K562 (cell line): ENCODE results near the gene EVPL. TPM values are rescaled to one million over a fixed set of nuclear protein-coding genes. Genes with fewer than 3 reads are reported as not detected.

ENCODE experiments used
- AFF4 ChIP-seq: sonication (generic); formaldehyde crosslinking; IDR thresholded peaks from 2 replicates; pipeline ENCODE4 v1.8.0; 2023; ENCODE audit warnings: mild to moderate bottlenecking, missing genetic modification reagents
- ELK1 ChIP-seq: sonication (generic); formaldehyde crosslinking; IDR thresholded peaks from 2 replicates; pipeline ENCODE4 v1.8.1; 2022; ENCODE audit warnings: missing genetic modification reagents
- GTF2A2 ChIP-seq: IDR thresholded peaks from 2 replicates; pipeline ENCODE4 v1.6.1; 2016; ENCODE audit warnings: mild to moderate bottlenecking, missing genetic modification characterization, missing compliant biosample characterization
- HOXB6 ChIP-seq: fragments of 250-450 bp; sonication (Bioruptor Pico); IDR thresholded peaks from 2 replicates; pipeline ENCODE4 v1.5.1; 2022; ENCODE audit warnings: mild to moderate bottlenecking, borderline replicate concordance
- JUND ChIP-seq, 2 experiments: IDR thresholded peaks; 2 replicates in 1 of 2; 3 replicates in 1 of 2; pipeline ENCODE4 v1.6.1; 2011; ENCODE audit warnings: borderline replicate concordance in 2 of 2, low read depth in 2 of 2, low read length in 2 of 2, improper control_type of control experiment in 1 of 2, missing biosample characterization in 1 of 2, missing genetic modification characterization in 1 of 2, missing genetic modification reagents in 1 of 2
- MCM2 ChIP-seq: fragments of 450-650 bp; IDR thresholded peaks from 2 replicates; pipeline ENCODE4 v1.6.1; 2017; ENCODE audit warnings: low read depth, mild to moderate bottlenecking
- MYNN ChIP-seq, 2 experiments: sonication (generic); formaldehyde crosslinking in 1 of 2; IDR thresholded peaks; 2 replicates each; pipeline versions ENCODE4 v1.5.0 to v1.6.1; 2016 to 2020; ENCODE audit warnings: antibody characterized with exemption in 1 of 2, missing genetic modification reagents in 1 of 2
- NR1H2 ChIP-seq: sonication (generic); formaldehyde crosslinking; IDR thresholded peaks from 2 replicates; pipeline ENCODE4 v1.4.0; 2020; ENCODE audit warnings: mild to moderate bottlenecking, missing genetic modification reagents
- PURB ChIP-seq: sonication (generic); formaldehyde crosslinking; IDR thresholded peaks from 2 replicates; pipeline ENCODE4 v1.9.0; 2021; ENCODE audit warnings: low read depth, mild to moderate bottlenecking, missing genetic modification reagents
- SIX5 ChIP-seq, 2 experiments: IDR thresholded peaks; 2 replicates each; pipeline ENCODE4 v1.6.1; 2011; ENCODE audit warnings: low read length in 2 of 2, borderline replicate concordance in 1 of 2, low read depth in 1 of 2, mild to moderate bottlenecking in 1 of 2, moderate library complexity in 1 of 2; ENCODE audit not compliant: insufficient read depth in 1 of 2
- SNIP1 ChIP-seq: fragments of 450-650 bp; IDR thresholded peaks from 2 replicates; pipeline ENCODE4 v1.7.1; 2017; ENCODE audit warnings: low read depth, mild to moderate bottlenecking
- TBP ChIP-seq: optimal IDR thresholded peaks from 2 replicates; pipeline ENCODE3; 2011; ENCODE audit warnings: low read depth, low read length, improper control_type of control experiment
- ZBTB2 ChIP-seq: fragments of 450-650 bp; IDR thresholded peaks from 2 replicates; pipeline ENCODE4 v1.6.1; 2016; ENCODE audit warnings: antibody characterized with exemption
- ZNF253 ChIP-seq: fragments of 250-450 bp; sonication (Bioruptor Pico); conservative IDR thresholded peaks from 2 replicates; pipeline ENCODE4 v1.6.1; 2021; ENCODE audit warnings: mild to moderate bottlenecking
- ZNF263 ChIP-seq: sonication (generic); formaldehyde crosslinking; IDR thresholded peaks from 2 replicates; pipeline ENCODE4 v1.8.0; 2022; ENCODE audit warnings: mild to moderate bottlenecking, missing genetic modification reagents, borderline replicate concordance
- ZNF395 ChIP-seq: fragments of 200-800 bp; sonication (Bioruptor generic); IDR thresholded peaks from 2 replicates; pipeline ENCODE4 v1.6.1; 2017; ENCODE audit warnings: missing genetic modification characterization, missing compliant biosample characterization
- ZNF511 ChIP-seq: sonication (generic); formaldehyde crosslinking; IDR thresholded peaks from 2 replicates; pipeline ENCODE4 v1.8.0; 2022; ENCODE audit warnings: mild to moderate bottlenecking, missing genetic modification reagents
- polyA plus RNA-seq, 8 experiments: library from polyadenylated mRNA; depleted of rRNA in 4 of 8; stranded (reverse) in 5 of 8; unstranded in 3 of 8; fragments of >200 nt; fragmentation: Nextera tagmentation in 2 of 8; fragmentation: Illumina TruSeq in 1 of 8; extraction: Ambion mirVana in 2 of 8; extraction: Trizol in 1 of 8; gene quantifications; 2 replicates each; pipeline versions ENCODE4 v1.2.1 to v1.2.3, GENCODE V29; 2011 to 2014; ENCODE audit warnings: inconsistent platforms in 1 of 8, missing spikeins in 1 of 8
- total RNA-seq, 7 experiments: library from RNA; depleted of rRNA in 6 of 7; stranded (reverse); fragments of >200 nt in 6 of 7; fragmentation: Illumina TruSeq in 2 of 7; extraction: Trizol in 2 of 7; gene quantifications; 2 replicates each; pipeline versions ENCODE4 v1.2.1 to v1.2.3, GENCODE V29; 2011 to 2021; ENCODE audit warnings: low replicate concordance in 1 of 7

Gene EVPL
- total and polyA plus RNA-seq, 9 of the 15 experiments (the other 6 are each of a cell fraction or from before 2014, with no cell fraction given), result 0.08 to 0.18 (median 0.16) TPM; not detected in 5

GRCh38 chr17:76072148-76072858 is 45.2 kb upstream of the EVPL start, which contains the start of gene SRP68 (continued):
- TF ChIP-seq AFF4, result peak; percentile 95; the same call in 1 of the 2 replicates
- TF ChIP-seq MCM2, result no peak
- no peak for TF ChIP-seq ZNF395 (CRISPR knock-in tag)
- no peak for TF ChIP-seq HOXB6 (CRISPR knock-in tag)
- peak; percentile 71; the same call in 1 of the 2 replicates for TF ChIP-seq ZNF511 (CRISPR knock-in tag)
- no peak for TF ChIP-seq PURB
- no peak for TF ChIP-seq SIX5 (IDR thresholded peaks at IDR 0.05; ENCODE audit: borderline replicate concordance in 1 of 2, insufficient read depth in 1 of 2, low read depth in 1 of 2, low read length in 2 of 2)
- no peak for TF ChIP-seq GTF2A2 (tag)
- 0 out of 2 replicates have a peak, but pooled peaks have one; percentile 38 for TF ChIP-seq ZNF263 (CRISPR knock-in tag)
- TF ChIP-seq TBP, result peak; percentile 89
- no peak for TF ChIP-seq ELK1 (CRISPR knock-in tag)
- TF ChIP-seq MYNN (IDR thresholded peaks at IDR 0.05), result no peak
- TF ChIP-seq MYNN (CRISPR knock-in tag; IDR thresholded peaks at IDR 0.05), result no peak
- TF ChIP-seq JUND (IDR thresholded peaks at IDR 0.05; ENCODE audit: borderline replicate concordance, low read depth, low read length), result peak; percentile 35; the same call in 1 of the 2 replicates
- TF ChIP-seq JUND (tag; IDR thresholded peaks at IDR 0.05; ENCODE audit: borderline replicate concordance, low read depth, low read length), result no peak; the same call in 2 of the 3 replicates
- no peak for TF ChIP-seq ZNF253
- peak; percentile 84; the same call in 1 of the 2 replicates for TF ChIP-seq SNIP1
- TF ChIP-seq ZBTB2, result peak; percentile 64
- TF ChIP-seq NR1H2 (CRISPR knock-in tag), result peak; percentile 68; the same call in 1 of the 2 replicates
